ENCODE data around the gene MRRF.

- TF ChIP-seq POLR2A (IDR thresholded peaks at IDR 0.05) (no peak), CTCF (IDR thresholded peaks at IDR 0.05) (no peak), EP300 (IDR thresholded peaks at IDR 0.05) (no peak)
These were observed 29.8 kb downstream of the MRRF start for GRCh38 chr9:122294531-122294930.

Measured in stomach (tissue), 4 donors.